Hepatocyte (in vitro differentiated cells): Measurements from ENCODE around the gene CASR. TPM values are rescaled to one million over a fixed set of nuclear protein-coding genes. Genes with fewer than 3 reads are reported as not detected.

ENCODE experiments used
- DNase-seq: peaks from one replicate; pipeline ENCODE4 v3.0.0-alpha.2; 2016; ENCODE audit warnings: low spot score
- H2AFZ ChIP-seq: fragments of 200-600 bp; sonication (generic); 2 replicates; pipeline ENCODE4 v1.6.0; 2016; ENCODE audit warnings: antibody characterized with exemption, mild to moderate bottlenecking
- H3K27ac ChIP-seq: fragments of 200-600 bp; sonication (generic); 2 replicates; pipeline ENCODE4 v1.5.1; 2016; ENCODE audit warnings: mild to moderate bottlenecking
- H3K27me3 ChIP-seq: fragments of 200-600 bp; sonication (generic); 2 replicates; pipeline ENCODE4 v1.6.1; 2016
- H3K36me3 ChIP-seq: fragments of 200-600 bp; sonication (generic); replicated peaks from 2 replicates; pipeline ENCODE4 v1.5.1; 2016; ENCODE audit warnings: low read depth; ENCODE audit not compliant: insufficient read depth
- H3K4me1 ChIP-seq: fragments of 200-600 bp; sonication (generic); 2 replicates; pipeline ENCODE4 v1.5.1; 2016; ENCODE audit warnings: mild to moderate bottlenecking, moderate library complexity; ENCODE audit not compliant: insufficient read depth
- H3K4me2 ChIP-seq: fragments of 200-600 bp; sonication (generic); 2 replicates; pipeline ENCODE4 v1.6.0; 2016
- H3K4me3 ChIP-seq: fragments of 200-600 bp; sonication (generic); 2 replicates; pipeline ENCODE4 v1.5.1; 2016; ENCODE audit warnings: mild to moderate bottlenecking
- H3K79me2 ChIP-seq: fragments of 200-600 bp; sonication (generic); 2 replicates; pipeline ENCODE4 v1.6.0; 2017; ENCODE audit warnings: mild to moderate bottlenecking
- H3K9me2 ChIP-seq: fragments of 200-600 bp; sonication (generic); replicated peaks from 2 replicates; pipeline ENCODE4 v1.6.0; 2017; ENCODE audit warnings: mild to moderate bottlenecking; ENCODE audit not compliant: insufficient read depth
- H3K9me3 ChIP-seq: fragments of 200-600 bp; sonication (generic); 2 replicates; pipeline ENCODE4 v1.5.1; 2016; ENCODE audit warnings: low read depth, mild to moderate bottlenecking
- H4K20me1 ChIP-seq: fragments of 200-600 bp; sonication (generic); 2 replicates; pipeline ENCODE4 v1.6.0; 2016; ENCODE audit warnings: mild to moderate bottlenecking; ENCODE audit not compliant: insufficient read depth, poor library complexity, severe bottlenecking
- EZH2 ChIP-seq: fragments of 200-600 bp; sonication (generic); IDR thresholded peaks from 2 replicates; pipeline ENCODE4 v1.6.1; 2016; ENCODE audit warnings: antibody characterized with exemption, mild to moderate bottlenecking, borderline replicate concordance
- EZH2phosphoT487 ChIP-seq: fragments of 200-600 bp; sonication (generic); IDR thresholded peaks from one replicate; pipeline ENCODE4 v1.6.1; 2018; ENCODE audit warnings: antibody characterized with exemption, mild to moderate bottlenecking, low read depth, moderate library complexity; ENCODE audit not compliant: unreplicated experiment, severe bottlenecking
- WGBS: methylation state at CpG from one replicate; pipeline ENCODE4 v1.1.6; 2016; ENCODE audit warnings: low lambda C conversion rate; ENCODE audit errors: missing lambda C conversion rate; 5-methylcytosine and 5-hydroxymethylcytosine counted together
- polyA plus RNA-seq: library from polyadenylated mRNA; unstranded; fragments of >200 nt; fragmentation: Nextera tagmentation; extraction: Ambion mirVana; gene quantifications from 2 replicates; pipeline ENCODE4 v1.2.1, GENCODE V29; 2016
- total RNA-seq: library from RNA; depleted of rRNA; stranded (reverse); fragments of >200 nt; gene quantifications from 2 replicates; pipeline ENCODE4 v1.2.3, GENCODE V29; 2014
- TF ChIP-seq, protein P1 (sequence below): fragments of 200-600 bp; sonication (generic); IDR thresholded peaks from 2 replicates; pipeline ENCODE4 v1.5.1; 2016; ENCODE audit warnings: antibody characterized with exemption, mild to moderate bottlenecking; ENCODE audit not compliant: poor library complexity

The CASR gene
- total and polyA plus RNA-seq, 2 experiments from 2014 or later = 0.18 to 0.37 TPM

DNA sequence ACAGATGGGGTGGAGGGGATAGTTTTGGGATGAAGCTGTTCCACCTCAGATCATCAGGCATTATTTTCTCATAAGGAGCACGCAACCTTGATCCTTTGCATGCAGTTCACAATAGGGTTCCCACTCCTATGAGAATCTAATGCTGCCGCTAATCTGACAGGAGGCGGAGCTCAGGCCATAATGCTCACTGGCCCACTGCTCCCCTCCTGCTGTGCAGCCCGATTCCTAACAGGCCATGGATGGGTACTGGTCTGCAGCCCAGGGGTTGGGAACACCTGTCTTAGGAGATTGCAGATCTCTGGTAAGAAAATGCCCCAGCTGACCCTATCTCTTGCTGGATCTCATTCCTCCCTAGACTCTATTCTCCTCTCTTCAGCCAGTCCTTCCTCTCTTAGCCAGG lies 148.4 kb downstream of the CASR start:
- no peak overlapping the region for H3K4me3 ChIP-seq
- no peaks in the 10 kb centered on the region for H3K36me3 ChIP-seq
- H3K27ac ChIP-seq = no peak overlapping the region
- H3K9me2 ChIP-seq = no peaks in the 10 kb centered on the region
- no peaks in the 10 kb centered on the region for H4K20me1 ChIP-seq
- H2AFZ ChIP-seq = no peak overlapping the region
- TF ChIP-seq EZH2 (no peak), EZH2phosphoT487 (no peak)
- TF ChIP-seq, protein P1, sequence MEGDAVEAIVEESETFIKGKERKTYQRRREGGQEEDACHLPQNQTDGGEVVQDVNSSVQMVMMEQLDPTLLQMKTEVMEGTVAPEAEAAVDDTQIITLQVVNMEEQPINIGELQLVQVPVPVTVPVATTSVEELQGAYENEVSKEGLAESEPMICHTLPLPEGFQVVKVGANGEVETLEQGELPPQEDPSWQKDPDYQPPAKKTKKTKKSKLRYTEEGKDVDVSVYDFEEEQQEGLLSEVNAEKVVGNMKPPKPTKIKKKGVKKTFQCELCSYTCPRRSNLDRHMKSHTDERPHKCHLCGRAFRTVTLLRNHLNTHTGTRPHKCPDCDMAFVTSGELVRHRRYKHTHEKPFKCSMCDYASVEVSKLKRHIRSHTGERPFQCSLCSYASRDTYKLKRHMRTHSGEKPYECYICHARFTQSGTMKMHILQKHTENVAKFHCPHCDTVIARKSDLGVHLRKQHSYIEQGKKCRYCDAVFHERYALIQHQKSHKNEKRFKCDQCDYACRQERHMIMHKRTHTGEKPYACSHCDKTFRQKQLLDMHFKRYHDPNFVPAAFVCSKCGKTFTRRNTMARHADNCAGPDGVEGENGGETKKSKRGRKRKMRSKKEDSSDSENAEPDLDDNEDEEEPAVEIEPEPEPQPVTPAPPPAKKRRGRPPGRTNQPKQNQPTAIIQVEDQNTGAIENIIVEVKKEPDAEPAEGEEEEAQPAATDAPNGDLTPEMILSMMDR = no peak
- no peaks in the 10 kb centered on the region for H3K79me2 ChIP-seq
- no peaks in the 10 kb centered on the region for H3K4me1 ChIP-seq
- 74% methylated on average over 4 of the region's 4 CpGs for WGBS
- no peak overlapping the region for H3K4me2 ChIP-seq
- H3K9me3 ChIP-seq = no peaks in the 10 kb centered on the region
- H3K27me3 ChIP-seq = no peaks in the 10 kb centered on the region
- DNase-seq = no peak

DNA sequence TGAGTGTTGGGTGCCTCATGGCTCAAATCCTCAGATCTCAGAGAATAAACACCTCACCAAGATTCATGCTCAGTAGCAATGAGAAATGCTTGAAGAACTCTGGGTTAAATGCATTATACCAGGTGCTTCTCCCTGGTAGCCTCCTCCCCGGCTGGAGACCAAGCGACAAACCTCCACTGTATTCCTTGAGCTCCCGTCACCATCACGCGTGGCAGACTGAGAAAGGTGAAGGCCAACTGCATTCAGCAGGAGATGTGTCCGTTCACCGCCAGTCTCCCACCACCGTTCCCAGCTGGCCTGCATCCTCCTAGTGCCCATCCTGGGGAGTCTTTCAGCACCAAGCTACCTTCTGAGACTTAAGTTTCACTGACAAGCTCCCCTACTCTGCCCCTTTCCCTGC lies 149.1 kb downstream of the CASR start:
- H3K36me3 ChIP-seq = no peaks in the 10 kb centered on the region
- H3K79me2 ChIP-seq = no peaks in the 10 kb centered on the region
- no peaks in the 10 kb centered on the region for H3K9me2 ChIP-seq
- H3K27ac ChIP-seq = no peak overlapping the region
- H3K9me3 ChIP-seq = no peaks in the 10 kb centered on the region
- no peak for DNase-seq
- H3K4me3 ChIP-seq = no peak overlapping the region
- H2AFZ ChIP-seq = no peak overlapping the region
- H3K27me3 ChIP-seq = no peaks in the 10 kb centered on the region
- H3K4me1 ChIP-seq = no peaks in the 10 kb centered on the region
- 95% methylated on average over 8 of the region's 8 CpGs for WGBS
- no peaks in the 10 kb centered on the region for H4K20me1 ChIP-seq
- no peak for TF ChIP-seq EZH2
- TF ChIP-seq EZH2phosphoT487 = no peak
- TF ChIP-seq, protein P1 = no peak
- no peak overlapping the region for H3K4me2 ChIP-seq

Other genes starting within 250 kb of the CASR start
- 1.5 and 2.0 TPM in 2 replicates for gene ILDR1, start 161.4 kb upstream of the CASR start, total RNA-seq
- 1.8 and 2.3 TPM in 2 replicates for gene ILDR1, start 161.4 kb upstream of the CASR start, polyA plus RNA-seq
- 0.56 TPM in 1 of 2 replicates, not detected in the other for gene CD86, start 128.3 kb upstream of the CASR start, total RNA-seq
- 0.13 TPM in 1 of 2 replicates, not detected in the other for gene CD86, start 128.3 kb upstream of the CASR start, polyA plus RNA-seq
- not detected in 2 replicates for gene CSTA, start 141.6 kb downstream of the CASR start, total RNA-seq
- gene CSTA, start 141.6 kb downstream of the CASR start, polyA plus RNA-seq = 0.22 and 0.28 TPM in 2 replicates
- 42.0 and 57.1 TPM in 2 replicates for gene MIX23, start 199.6 kb downstream of the CASR start, total RNA-seq
- gene MIX23, start 199.6 kb downstream of the CASR start, polyA plus RNA-seq = 42.8 and 46.4 TPM in 2 replicates
- 45.6 and 50.4 TPM in 2 replicates for gene FAM162A, start 200.5 kb downstream of the CASR start, total RNA-seq
- gene FAM162A, start 200.5 kb downstream of the CASR start, polyA plus RNA-seq = 102 and 107 TPM in 2 replicates
- 6.4 and 8.2 TPM in 2 replicates for gene WDR5B, start 232.4 kb downstream of the CASR start, total RNA-seq
- gene WDR5B, start 232.4 kb downstream of the CASR start, polyA plus RNA-seq = 1.7 and 1.9 TPM in 2 replicates